ENCODE measurements around the gene DIPK1A.

DNA sequence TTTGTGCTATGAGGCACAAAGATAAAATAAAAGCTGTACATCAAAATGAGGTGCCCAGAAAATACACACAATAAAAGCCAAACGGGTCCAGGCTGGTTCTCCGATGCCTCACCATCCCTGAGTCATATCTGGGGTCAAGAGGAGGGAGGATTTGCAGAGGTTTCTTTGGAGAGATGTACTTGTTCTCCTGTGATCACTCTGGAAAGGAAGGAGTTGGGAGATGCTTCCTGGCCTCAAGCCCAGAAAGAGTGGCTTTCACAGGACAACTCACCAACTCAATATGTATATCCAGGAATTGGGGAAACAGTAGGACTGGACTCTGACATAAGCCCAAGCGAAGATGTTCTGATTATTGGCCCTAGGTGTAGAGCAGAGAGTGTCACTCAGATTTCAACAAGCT lies 51.9 kb downstream of the DIPK1A start:
- TF ChIP-seq POLR2A (IDR thresholded peaks at IDR 0.05; ENCODE audit: low read depth, low read length): no peak
- no peak for TF ChIP-seq POLR2AphosphoS5 (IDR thresholded peaks at IDR 0.05; ENCODE audit: low read depth, low read length)
- TF ChIP-seq SPI1 (IDR thresholded peaks at IDR 0.05; ENCODE audit: low read depth, low read length): no peak
- no peak for TF ChIP-seq TAF1 (IDR thresholded peaks at IDR 0.05; ENCODE audit: low read depth, low read length)
- no peak for TF ChIP-seq PAX5 (IDR thresholded peaks at IDR 0.05; ENCODE audit: insufficient read depth, low read length, severe bottlenecking)
- TF ChIP-seq POU2F2 (IDR thresholded peaks at IDR 0.05; ENCODE audit: low read depth, low read length): no peak
